HCT116 (cell line): ENCODE results near the gene PPFIBP1. TPM values are rescaled to one million over a fixed set of nuclear protein-coding genes. Genes with fewer than 3 reads are reported as not detected.

ENCODE experiments used
- ATAC-seq: fragments of 200-7000 bp; cut with Tn5 transposase; 2 replicates; pipeline ENCODE4 v1.9.1; 2020; ENCODE audit warnings: mild to moderate bottlenecking, moderate library complexity
- BruUV-seq: library from RNA; stranded (reverse); fragments of 400-500 nt; replicated peaks from 2 replicates; lab custom pipeline; 2021; lab: Mats Ljungman, UMichigan
- CTCF ChIA-PET: fragments of 300-600 bp; sonication (Branson Sonifier 250); formaldehyde crosslinking; loops from one replicate; lab custom pipeline; 2021; ENCODE audit warnings: antibody characterized with exemption; lab: Charles Lee
- POLR2A ChIA-PET: fragments of 300-600, 350-600 bp; sonication (Branson Sonifier 250); formaldehyde crosslinking; loops from one replicate; lab custom pipeline; 2021; ENCODE audit warnings: antibody characterized with exemption; lab: Charles Lee
- RAD21 ChIA-PET, 2 experiments: fragments of 300-600 bp; sonication (Branson Sonifier 250); formaldehyde crosslinking; loops; one replicate each; lab custom pipeline; 2023; ENCODE audit warnings: low total read pairs in 2 of 2; ENCODE audit not compliant: uncharacterized antibody in 2 of 2, unreplicated experiment in 2 of 2, low non-redundant PET in 1 of 2; lab: Charles Lee
- DNase-seq: peaks from one replicate; pipeline ENCODE4 v3.0.0-alpha.2; 2010; ENCODE audit warnings: low read depth, low spot score
- H2AFZ ChIP-seq: fragments of 200-600 bp; shearing (Covaris generic), sonication (generic); 2 replicates; pipeline ENCODE4 v1.6.1; 2017; ENCODE audit warnings: low read depth, mixed run types, mixed read lengths, antibody characterized with exemption, low read length; ENCODE audit not compliant: poor library complexity, severe bottlenecking
- H3K27ac ChIP-seq: 2 replicates; pipeline ENCODE4 v1.5.1; 2012; ENCODE audit warnings: low read depth, low read length
- H3K27me3 ChIP-seq: fragments of 200-600 bp; sonication (generic); 2 replicates; pipeline ENCODE4 v1.6.1; 2016; ENCODE audit warnings: mixed run types, low read length, mixed read lengths; ENCODE audit not compliant: insufficient read depth
- H3K36me3 ChIP-seq, 2 experiments: fragments of 200-500 bp in 1 of 2; fragments of 200-600 bp in 1 of 2; sonication (Bioruptor generic) in 1 of 2; sonication (generic) in 1 of 2; 2 replicates each; pipeline versions ENCODE4 v1.5.1 to v1.6.1; 2014 to 2016; ENCODE audit warnings: low read length in 2 of 2, inconsistent platforms in 1 of 2, mixed read lengths in 1 of 2, mixed run types in 1 of 2; ENCODE audit not compliant: insufficient read depth in 2 of 2, control insufficient read depth in 1 of 2
- H3K4me1 ChIP-seq, 2 experiments: fragments of 200-600 bp in 1 of 2; sonication (generic) in 1 of 2; 2 replicates each; pipeline versions ENCODE4 v1.5.1 to v1.6.1; 2012 to 2017; ENCODE audit warnings: low read length in 2 of 2, inconsistent platforms in 1 of 2, mild to moderate bottlenecking in 1 of 2, mixed read lengths in 1 of 2, mixed run types in 1 of 2, moderate library complexity in 1 of 2; ENCODE audit not compliant: insufficient read depth in 2 of 2, control insufficient read depth in 1 of 2
- H3K4me2 ChIP-seq: fragments of 200-600 bp; sonication (generic); 2 replicates; pipeline ENCODE4 v1.6.1; 2017; ENCODE audit warnings: mixed run types, low read length, mixed read lengths
- H3K4me3 ChIP-seq, 2 experiments: fragments of 200-600 bp in 1 of 2; sonication (generic) in 1 of 2; replicated peaks in 1 of 2; 2 replicates each; pipeline ENCODE4 v1.5.1; 2011 to 2016; ENCODE audit warnings: low read length in 2 of 2, control low read depth in 1 of 2, low read depth in 1 of 2, mild to moderate bottlenecking in 1 of 2, mixed read lengths in 1 of 2, mixed run types in 1 of 2
- H3K79me2 ChIP-seq: fragments of 200-600 bp; sonication (generic); 2 replicates; pipeline ENCODE4 v1.6.1; 2017; ENCODE audit warnings: mild to moderate bottlenecking, mixed run types, low read length, moderate library complexity, mixed read lengths; ENCODE audit not compliant: insufficient read depth
- H3K9ac ChIP-seq: fragments of 200-600 bp; sonication (generic); 2 replicates; pipeline ENCODE4 v1.6.1; 2016; ENCODE audit warnings: low read length, mixed read lengths
- H3K9me2 ChIP-seq: fragments of 200-600 bp; sonication (generic), shearing (Covaris generic); 2 replicates; pipeline ENCODE4 v1.6.1; 2017; ENCODE audit warnings: mixed run types, mild to moderate bottlenecking, moderate library complexity; ENCODE audit not compliant: insufficient read depth
- H3K9me3 ChIP-seq, 2 experiments: fragments of 200-500 bp in 1 of 2; fragments of 200-600 bp in 1 of 2; sonication (Bioruptor generic) in 1 of 2; sonication (generic) in 1 of 2; 2 replicates each; pipeline ENCODE4 v1.6.1; 2014 to 2017; ENCODE audit warnings: low read length in 2 of 2, mixed read lengths in 2 of 2, inconsistent platforms in 1 of 2, low read depth in 1 of 2, mild to moderate bottlenecking in 1 of 2, mixed run types in 1 of 2, moderate library complexity in 1 of 2; ENCODE audit not compliant: control insufficient read depth in 1 of 2, insufficient read depth in 1 of 2
- H4K20me1 ChIP-seq: fragments of 200-600 bp; sonication (generic), shearing (Covaris generic); 2 replicates; pipeline ENCODE4 v1.6.1; 2017; ENCODE audit warnings: mixed run types, mild to moderate bottlenecking, moderate library complexity; ENCODE audit not compliant: insufficient read depth
- CBX3 ChIP-seq: IDR thresholded peaks from 2 replicates; pipeline ENCODE4 v1.6.1; 2012; ENCODE audit warnings: low read depth
- EGR1 ChIP-seq: IDR thresholded peaks from 2 replicates; pipeline ENCODE4 v1.6.1; 2012; ENCODE audit warnings: low read depth
- ELF1 ChIP-seq: IDR thresholded peaks from 2 replicates; pipeline ENCODE4 v1.6.1; 2012; ENCODE audit warnings: low read depth, borderline replicate concordance
- EZH2 ChIP-seq: fragments of 200-600 bp; sonication (generic); IDR thresholded peaks from 2 replicates; pipeline ENCODE4 v1.6.1; 2017; ENCODE audit warnings: antibody characterized with exemption, mixed run types
- EZH2phosphoT487 ChIP-seq: fragments of 200-600 bp; IDR thresholded peaks from 2 replicates; pipeline ENCODE4 v1.6.1; 2018; ENCODE audit warnings: antibody characterized with exemption, borderline replicate concordance
- TCF7L2 ChIP-seq: IDR thresholded peaks from 2 replicates; pipeline ENCODE4 v1.7.0; 2011; ENCODE audit warnings: borderline replicate concordance, inconsistent platforms; ENCODE audit not compliant: insufficient read depth, insufficient read length; ENCODE audit errors: extremely low read depth
- YY1 ChIP-seq: IDR thresholded peaks from 2 replicates; pipeline ENCODE4 v1.6.1; 2011; ENCODE audit warnings: low read length, low read depth, moderate library complexity, mild to moderate bottlenecking; ENCODE audit not compliant: insufficient replicate concordance; ENCODE audit errors: extremely low read depth
- ZBTB33 ChIP-seq: IDR thresholded peaks from 2 replicates; pipeline ENCODE4 v1.6.1; 2011; ENCODE audit warnings: mild to moderate bottlenecking, low read length, moderate library complexity; ENCODE audit not compliant: insufficient replicate concordance; ENCODE audit errors: extremely low read depth
- ZFX ChIP-seq: fragments of 450-650 bp; IDR thresholded peaks from 2 replicates; pipeline ENCODE4 v1.6.1; 2017
- intact Hi-C: fragments of 100-400 bp; cut with micrococcal nuclease; formaldehyde crosslinking; loops from 2 replicates; pipeline ENCODE4 v1.10.0; 2022
- total RNA-seq: library from RNA; stranded (reverse); gene quantifications from one replicate; pipeline ENCODE4 v1.2.1, GENCODE V29; 2021; ENCODE audit not compliant: unreplicated experiment
- TF ChIP-seq, protein P1 (sequence below): IDR thresholded peaks from 2 replicates; pipeline ENCODE4 v1.6.1; 2012; ENCODE audit warnings: low read depth
- TF ChIP-seq, protein P2 (sequence below): IDR thresholded peaks from 2 replicates; pipeline ENCODE4 v1.6.1; 2012

Gene PPFIBP1
- total RNA-seq, 1 experiment from 2014 or later, result 102 TPM

DNA sequence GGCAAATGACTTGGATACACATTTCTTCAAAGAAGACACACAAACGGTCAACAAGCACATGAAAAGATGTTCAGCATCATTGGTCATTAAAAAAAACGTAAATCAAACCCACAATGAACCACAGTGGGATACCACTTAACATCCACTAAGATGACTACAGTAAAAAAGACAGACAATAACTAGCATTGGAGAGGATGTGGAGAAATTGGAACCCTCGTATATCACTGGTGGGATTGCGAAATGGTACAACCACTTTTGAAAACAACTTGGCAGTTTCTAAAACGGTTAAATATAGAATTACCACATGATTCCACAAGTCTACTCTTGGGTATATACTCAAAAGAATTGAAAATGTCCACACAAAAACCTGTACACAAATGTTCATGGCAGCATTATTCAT, 25.2 kb upstream of the PPFIBP1 start:
- Histone ChIP-seq H3K4me2 (no peak overlapping the region), H3K9ac (no peak overlapping the region), H3K9me3 (no peaks in the 10 kb centered on the region), H3K27ac (no peak overlapping the region), H2AFZ (no peak overlapping the region), H3K4me3 (no peak overlapping the region), H3K4me1 (peaks cover under 1% of the 10 kb centered on the region in 2 experiments; a peak in 3 of 4 replicates), H3K27me3 (no peaks in the 10 kb centered on the region), H3K79me2 (no peaks in the 10 kb centered on the region), H3K36me3 (no peaks in the 10 kb centered on the region), H4K20me1 (no peaks in the 10 kb centered on the region), H3K9me2 (no peaks in the 10 kb centered on the region)
- TF ChIP-seq EGR1 (no peak), CBX3 (no peak), ZBTB33 (no peak), ZFX (no peak), EZH2phosphoT487 (no peak), YY1 (no peak), TCF7L2 (no peak), EZH2 (no peak), ELF1 (no peak)
- TF ChIP-seq, protein P1, sequence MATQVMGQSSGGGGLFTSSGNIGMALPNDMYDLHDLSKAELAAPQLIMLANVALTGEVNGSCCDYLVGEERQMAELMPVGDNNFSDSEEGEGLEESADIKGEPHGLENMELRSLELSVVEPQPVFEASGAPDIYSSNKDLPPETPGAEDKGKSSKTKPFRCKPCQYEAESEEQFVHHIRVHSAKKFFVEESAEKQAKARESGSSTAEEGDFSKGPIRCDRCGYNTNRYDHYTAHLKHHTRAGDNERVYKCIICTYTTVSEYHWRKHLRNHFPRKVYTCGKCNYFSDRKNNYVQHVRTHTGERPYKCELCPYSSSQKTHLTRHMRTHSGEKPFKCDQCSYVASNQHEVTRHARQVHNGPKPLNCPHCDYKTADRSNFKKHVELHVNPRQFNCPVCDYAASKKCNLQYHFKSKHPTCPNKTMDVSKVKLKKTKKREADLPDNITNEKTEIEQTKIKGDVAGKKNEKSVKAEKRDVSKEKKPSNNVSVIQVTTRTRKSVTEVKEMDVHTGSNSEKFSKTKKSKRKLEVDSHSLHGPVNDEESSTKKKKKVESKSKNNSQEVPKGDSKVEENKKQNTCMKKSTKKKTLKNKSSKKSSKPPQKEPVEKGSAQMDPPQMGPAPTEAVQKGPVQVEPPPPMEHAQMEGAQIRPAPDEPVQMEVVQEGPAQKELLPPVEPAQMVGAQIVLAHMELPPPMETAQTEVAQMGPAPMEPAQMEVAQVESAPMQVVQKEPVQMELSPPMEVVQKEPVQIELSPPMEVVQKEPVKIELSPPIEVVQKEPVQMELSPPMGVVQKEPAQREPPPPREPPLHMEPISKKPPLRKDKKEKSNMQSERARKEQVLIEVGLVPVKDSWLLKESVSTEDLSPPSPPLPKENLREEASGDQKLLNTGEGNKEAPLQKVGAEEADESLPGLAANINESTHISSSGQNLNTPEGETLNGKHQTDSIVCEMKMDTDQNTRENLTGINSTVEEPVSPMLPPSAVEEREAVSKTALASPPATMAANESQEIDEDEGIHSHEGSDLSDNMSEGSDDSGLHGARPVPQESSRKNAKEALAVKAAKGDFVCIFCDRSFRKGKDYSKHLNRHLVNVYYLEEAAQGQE, result no peak
- TF ChIP-seq, protein P2, sequence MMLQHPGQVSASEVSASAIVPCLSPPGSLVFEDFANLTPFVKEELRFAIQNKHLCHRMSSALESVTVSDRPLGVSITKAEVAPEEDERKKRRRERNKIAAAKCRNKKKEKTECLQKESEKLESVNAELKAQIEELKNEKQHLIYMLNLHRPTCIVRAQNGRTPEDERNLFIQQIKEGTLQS, result no peak
- ChIA-PET CTCF (no interaction called here), POLR2A (no interaction called here), RAD21 (no interaction called here)
- BruUV-seq, result no TSS peak
- DNase-seq (no peak), ATAC-seq (no peak)
- intact Hi-C loops, result no loop called here
